Measurements from ENCODE around the gene TAPT1.

Gene TAPT1

GRCh38 chr4:16119981-16120380 is 106.3 kb downstream of the TAPT1 start (continued):
- TF ChIP-seq, protein P1, sequence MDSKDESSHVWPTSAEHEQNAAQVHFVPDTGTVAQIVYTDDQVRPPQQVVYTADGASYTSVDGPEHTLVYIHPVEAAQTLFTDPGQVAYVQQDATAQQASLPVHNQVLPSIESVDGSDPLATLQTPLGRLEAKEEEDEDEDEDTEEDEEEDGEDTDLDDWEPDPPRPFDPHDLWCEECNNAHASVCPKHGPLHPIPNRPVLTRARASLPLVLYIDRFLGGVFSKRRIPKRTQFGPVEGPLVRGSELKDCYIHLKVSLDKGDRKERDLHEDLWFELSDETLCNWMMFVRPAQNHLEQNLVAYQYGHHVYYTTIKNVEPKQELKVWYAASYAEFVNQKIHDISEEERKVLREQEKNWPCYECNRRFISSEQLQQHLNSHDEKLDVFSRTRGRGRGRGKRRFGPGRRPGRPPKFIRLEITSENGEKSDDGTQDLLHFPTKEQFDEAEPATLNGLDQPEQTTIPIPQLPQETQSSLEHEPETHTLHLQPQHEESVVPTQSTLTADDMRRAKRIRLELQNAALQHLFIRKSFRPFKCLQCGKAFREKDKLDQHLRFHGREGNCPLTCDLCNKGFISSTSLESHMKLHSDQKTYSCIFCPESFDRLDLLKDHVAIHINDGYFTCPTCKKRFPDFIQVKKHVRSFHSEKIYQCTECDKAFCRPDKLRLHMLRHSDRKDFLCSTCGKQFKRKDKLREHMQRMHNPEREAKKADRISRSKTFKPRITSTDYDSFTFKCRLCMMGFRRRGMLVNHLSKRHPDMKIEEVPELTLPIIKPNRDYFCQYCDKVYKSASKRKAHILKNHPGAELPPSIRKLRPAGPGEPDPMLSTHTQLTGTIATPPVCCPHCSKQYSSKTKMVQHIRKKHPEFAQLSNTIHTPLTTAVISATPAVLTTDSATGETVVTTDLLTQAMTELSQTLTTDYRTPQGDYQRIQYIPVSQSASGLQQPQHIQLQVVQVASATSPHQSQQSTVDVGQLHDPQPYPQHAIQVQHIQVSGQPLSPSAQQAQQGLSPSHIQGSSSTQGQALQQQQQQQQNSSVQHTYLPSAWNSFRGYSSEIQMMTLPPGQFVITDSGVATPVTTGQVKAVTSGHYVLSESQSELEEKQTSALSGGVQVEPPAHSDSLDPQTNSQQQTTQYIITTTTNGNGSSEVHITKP (tag by site-specific recombination; IDR thresholded peaks at IDR 0.05): no peak
- no peak for TF ChIP-seq KLF9 (tag by site-specific recombination; IDR thresholded peaks at IDR 0.05; ENCODE audit: low read depth)
- no peak for TF ChIP-seq ZNF654 (tag by site-specific recombination; IDR thresholded peaks at IDR 0.05; ENCODE audit: low read depth)

GRCh38 chr4:16118090-16118489 is 108.2 kb downstream of the TAPT1 start:
- CTCF ChIA-PET: interaction anchor here (1.0 to 1.3 kb wide), 2 partner anchors 14 to 23 kb away, joined by 3 read pairs; no protein-coding TSS in a partner anchor
- POLR2A ChIA-PET: no interaction called here
- no peaks in the 10 kb centered on the region for H3K4me1 ChIP-seq (ENCODE audit: control insufficient read depth, insufficient read depth, low read length)

GRCh38 chr4:16117164-16117563 is 109.1 kb downstream of the TAPT1 start:
- POLR2A ChIA-PET: no interaction called here
- no peak for TF ChIP-seq ZNF514 (tag by site-specific recombination; IDR thresholded peaks at IDR 0.05)
- no peaks in the 10 kb centered on the region for H3K9me3 ChIP-seq (ENCODE audit: control insufficient read depth, insufficient read depth, low read depth, low read length)
- no peaks in the 10 kb centered on the region for H3K36me3 ChIP-seq (ENCODE audit: control insufficient read depth in 2 of 2, insufficient read depth in 1 of 2, low read length in 2 of 2)
- H3K27ac ChIP-seq (ENCODE audit: extremely low read depth, low read depth, low read length): no peak overlapping the region
- H3K4me3 ChIP-seq (ENCODE audit: low read depth, low read length): no peak overlapping the region
- CTCF ChIA-PET: no interaction called here
- no peaks in the 10 kb centered on the region for H3K4me1 ChIP-seq (ENCODE audit: control insufficient read depth, insufficient read depth, low read length)

More at GRCh38 chr4:16118090-16118489, 108.2 kb downstream of the TAPT1 start:
- no peak overlapping the region for H3K4me3 ChIP-seq (ENCODE audit: low read depth, low read length)
- H3K27ac ChIP-seq (ENCODE audit: extremely low read depth, low read depth, low read length): no peak overlapping the region
- H3K9me3 ChIP-seq (ENCODE audit: control insufficient read depth, insufficient read depth, low read depth, low read length): no peaks in the 10 kb centered on the region
- no peaks in the 10 kb centered on the region for H3K36me3 ChIP-seq (ENCODE audit: control insufficient read depth in 2 of 2, insufficient read depth in 1 of 2, low read length in 2 of 2)
- no peak for TF ChIP-seq OSR2 (tag by site-specific recombination; IDR thresholded peaks at IDR 0.05)
- TF ChIP-seq KLF1 (tag by site-specific recombination; IDR thresholded peaks at IDR 0.05): no peak
- no peak for TF ChIP-seq ZNF132 (tag by site-specific recombination; IDR thresholded peaks at IDR 0.05; ENCODE audit: borderline replicate concordance)
- TF ChIP-seq ZNF341 (tag by site-specific recombination; IDR thresholded peaks at IDR 0.05; ENCODE audit: low read depth): no peak
- TF ChIP-seq, protein P2, sequence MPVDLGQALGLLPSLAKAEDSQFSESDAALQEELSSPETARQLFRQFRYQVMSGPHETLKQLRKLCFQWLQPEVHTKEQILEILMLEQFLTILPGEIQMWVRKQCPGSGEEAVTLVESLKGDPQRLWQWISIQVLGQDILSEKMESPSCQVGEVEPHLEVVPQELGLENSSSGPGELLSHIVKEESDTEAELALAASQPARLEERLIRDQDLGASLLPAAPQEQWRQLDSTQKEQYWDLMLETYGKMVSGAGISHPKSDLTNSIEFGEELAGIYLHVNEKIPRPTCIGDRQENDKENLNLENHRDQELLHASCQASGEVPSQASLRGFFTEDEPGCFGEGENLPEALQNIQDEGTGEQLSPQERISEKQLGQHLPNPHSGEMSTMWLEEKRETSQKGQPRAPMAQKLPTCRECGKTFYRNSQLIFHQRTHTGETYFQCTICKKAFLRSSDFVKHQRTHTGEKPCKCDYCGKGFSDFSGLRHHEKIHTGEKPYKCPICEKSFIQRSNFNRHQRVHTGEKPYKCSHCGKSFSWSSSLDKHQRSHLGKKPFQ (tag by site-specific recombination; IDR thresholded peaks at IDR 0.05): no peak
- TF ChIP-seq ZNF76 (tag by site-specific recombination; IDR thresholded peaks at IDR 0.05; ENCODE audit: borderline replicate concordance, low read depth): no peak
- TF ChIP-seq, protein P3, sequence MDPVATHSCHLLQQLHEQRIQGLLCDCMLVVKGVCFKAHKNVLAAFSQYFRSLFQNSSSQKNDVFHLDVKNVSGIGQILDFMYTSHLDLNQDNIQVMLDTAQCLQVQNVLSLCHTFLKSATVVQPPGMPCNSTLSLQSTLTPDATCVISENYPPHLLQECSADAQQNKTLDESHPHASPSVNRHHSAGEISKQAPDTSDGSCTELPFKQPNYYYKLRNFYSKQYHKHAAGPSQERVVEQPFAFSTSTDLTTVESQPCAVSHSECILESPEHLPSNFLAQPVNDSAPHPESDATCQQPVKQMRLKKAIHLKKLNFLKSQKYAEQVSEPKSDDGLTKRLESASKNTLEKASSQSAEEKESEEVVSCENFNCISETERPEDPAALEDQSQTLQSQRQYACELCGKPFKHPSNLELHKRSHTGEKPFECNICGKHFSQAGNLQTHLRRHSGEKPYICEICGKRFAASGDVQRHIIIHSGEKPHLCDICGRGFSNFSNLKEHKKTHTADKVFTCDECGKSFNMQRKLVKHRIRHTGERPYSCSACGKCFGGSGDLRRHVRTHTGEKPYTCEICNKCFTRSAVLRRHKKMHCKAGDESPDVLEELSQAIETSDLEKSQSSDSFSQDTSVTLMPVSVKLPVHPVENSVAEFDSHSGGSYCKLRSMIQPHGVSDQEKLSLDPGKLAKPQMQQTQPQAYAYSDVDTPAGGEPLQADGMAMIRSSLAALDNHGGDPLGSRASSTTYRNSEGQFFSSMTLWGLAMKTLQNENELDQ (tag by site-specific recombination; IDR thresholded peaks at IDR 0.05; ENCODE audit: low read depth): no peak
- no peak for TF ChIP-seq ZNF292 (tag by site-specific recombination; IDR thresholded peaks at IDR 0.05; ENCODE audit: borderline replicate concordance, low read depth)
- TF ChIP-seq ZNF324 (tag by site-specific recombination; IDR thresholded peaks at IDR 0.05): no peak
- no peak for TF ChIP-seq ZSCAN23 (tag by site-specific recombination; IDR thresholded peaks at IDR 0.05)
- TF ChIP-seq, protein P4, sequence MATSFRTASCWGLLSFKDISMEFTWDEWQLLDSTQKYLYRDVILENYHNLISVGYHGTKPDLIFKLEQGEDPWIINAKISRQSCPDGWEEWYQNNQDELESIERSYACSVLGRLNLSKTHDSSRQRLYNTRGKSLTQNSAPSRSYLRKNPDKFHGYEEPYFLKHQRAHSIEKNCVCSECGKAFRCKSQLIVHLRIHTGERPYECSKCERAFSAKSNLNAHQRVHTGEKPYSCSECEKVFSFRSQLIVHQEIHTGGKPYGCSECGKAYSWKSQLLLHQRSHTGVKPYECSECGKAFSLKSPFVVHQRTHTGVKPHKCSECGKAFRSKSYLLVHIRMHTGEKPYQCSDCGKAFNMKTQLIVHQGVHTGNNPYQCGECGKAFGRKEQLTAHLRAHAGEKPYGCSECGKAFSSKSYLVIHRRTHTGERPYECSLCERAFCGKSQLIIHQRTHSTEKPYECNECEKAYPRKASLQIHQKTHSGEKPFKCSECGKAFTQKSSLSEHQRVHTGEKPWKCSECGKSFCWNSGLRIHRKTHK (tag by site-specific recombination; IDR thresholded peaks at IDR 0.05): no peak
- no peak for TF ChIP-seq YY1 (tag by site-specific recombination; IDR thresholded peaks at IDR 0.05)
- no peak for TF ChIP-seq ZNF473 (tag by site-specific recombination; IDR thresholded peaks at IDR 0.05)
- no peak for TF ChIP-seq MYNN (tag by site-specific recombination; IDR thresholded peaks at IDR 0.05; ENCODE audit: borderline replicate concordance)
- TF ChIP-seq ZNF785 (tag by site-specific recombination; IDR thresholded peaks at IDR 0.05): no peak
- TF ChIP-seq ZNF335 (tag by site-specific recombination; conservative IDR thresholded peaks at IDR 0.05): no peak
- no peak for TF ChIP-seq SCRT1 (tag by site-specific recombination; IDR thresholded peaks at IDR 0.05; ENCODE audit: borderline replicate concordance)
- no peak for TF ChIP-seq ZNF10 (tag by site-specific recombination; IDR thresholded peaks at IDR 0.05)

Data from HEK293 (cell line).